HG03135 (cell line): ENCODE data around the gene RALY.

ENCODE experiments used
- ATAC-seq: cut with Tn5 transposase; IDR thresholded peaks from one replicate; pipeline ENCODE4 v1.9.1; 2021; ENCODE audit warnings: mild to moderate bottlenecking, moderate library complexity; ENCODE audit not compliant: unreplicated experiment

Gene RALY

GRCh38 chr20:33993576-33994221 is at the start of gene RALY:
Gene RALY (plus strand): TSS chr20:33993911. CDS start chr20:34072075, 78,164 bp downstream.
- peak; percentile 60 for ATAC-seq

- ATAC-seq, result no peak
Observed at GRCh38 chr20:33944914-33945313, 48.8 kb upstream of the RALY start.

GRCh38 chr20:33945391-33946081 is 48.2 kb upstream of the RALY start:
- ATAC-seq, result no peak

GRCh38 chr20:33947709-33948295 is 45.9 kb upstream of the RALY start:
- no peak for ATAC-seq

- no peak for ATAC-seq
Observed at GRCh38 chr20:33948480-33948879, 45.2 kb upstream of the RALY start.

GRCh38 chr20:33951171-33951570 is 42.5 kb upstream of the RALY start:
- ATAC-seq, result no peak

- no peak for ATAC-seq
Observed at GRCh38 chr20:33954504-33954903, 39.2 kb upstream of the RALY start.

- no peak for ATAC-seq
Observed at GRCh38 chr20:33963751-33964150, 30.0 kb upstream of the RALY start.

GRCh38 chr20:33964441-33964840 is 29.3 kb upstream of the RALY start:
- no peak for ATAC-seq

- ATAC-seq, result no peak
Observed at GRCh38 chr20:33967126-33967525, 26.6 kb upstream of the RALY start.

- no peak for ATAC-seq
Observed at GRCh38 chr20:33969563-33969962, 24.1 kb upstream of the RALY start.

GRCh38 chr20:33970229-33970628 is 23.5 kb upstream of the RALY start:
- no peak for ATAC-seq

GRCh38 chr20:33971147-33971975 is 22.4 kb upstream of the RALY start:
- no peak for ATAC-seq

- no peak for ATAC-seq
Observed at GRCh38 chr20:33976959-33977358, 16.8 kb upstream of the RALY start.

- no peak for ATAC-seq
Observed at GRCh38 chr20:33977535-33977934, 16.2 kb upstream of the RALY start.

- ATAC-seq, result no peak
Observed at GRCh38 chr20:33979094-33979493, 14.6 kb upstream of the RALY start.

GRCh38 chr20:33981347-33981746 is 12.4 kb upstream of the RALY start:
- no peak for ATAC-seq

- no peak for ATAC-seq
Observed at GRCh38 chr20:33981964-33982363, 11.7 kb upstream of the RALY start.

GRCh38 chr20:33983371-33983770 is 10.3 kb upstream of the RALY start:
- no peak for ATAC-seq

GRCh38 chr20:33984182-33984719 is 9.5 kb upstream of the RALY start:
- no peak for ATAC-seq

GRCh38 chr20:33985280-33985679 is 8.4 kb upstream of the RALY start:
- ATAC-seq, result no peak
